ENCODE results near the gene NES.
A peak's percentile ranks its signal among the peaks of the same experiment; 100 is the strongest.

NES gene

GRCh38 chr1:156680056-156680455 is 2.8 kb upstream of the NES start:
- FAIRE-seq (no peak), DNase-seq (ENCODE audit: low spot score) (no peak)

- DNase-seq (ENCODE audit: low spot score) (peak; percentile 71), FAIRE-seq (peak; percentile 35)
Measured at GRCh38 chr1:156677616-156678596, 699 bp upstream of the NES start.

- no peak for DNase-seq (ENCODE audit: low spot score)
- no peak for FAIRE-seq
Measured at GRCh38 chr1:156676114-156676819, 940 bp downstream of the NES start.

GRCh38 chr1:156675210-156676113 is 1.7 kb downstream of the NES start:
- DNase-seq (ENCODE audit: low spot score) (no peak), FAIRE-seq (no peak)

- DNase-seq (ENCODE audit: low spot score) (no peak), FAIRE-seq (no peak)
Measured at GRCh38 chr1:156673387-156674121, 3.7 kb downstream of the NES start.

- no peak for DNase-seq (ENCODE audit: low spot score)
- FAIRE-seq: no peak
Measured at GRCh38 chr1:156671804-156672203, 5.4 kb downstream of the NES start.

- DNase-seq (ENCODE audit: low spot score): no peak
- no peak for FAIRE-seq
Measured at GRCh38 chr1:156670791-156671190, 6.4 kb downstream of the NES start.

- FAIRE-seq (no peak), DNase-seq (ENCODE audit: low spot score) (no peak)
Measured at GRCh38 chr1:156670359-156670758, 6.8 kb downstream of the NES start.

GRCh38 chr1:156669794-156670193 is 7.4 kb downstream of the NES start:
- no peak for DNase-seq (ENCODE audit: low spot score)
- FAIRE-seq: no peak

- DNase-seq (ENCODE audit: low spot score) (no peak), FAIRE-seq (no peak)
Measured at GRCh38 chr1:156668801-156669637, 8.2 kb downstream of the NES start.

GRCh38 chr1:156667968-156668709 is 9.1 kb downstream of the NES start:
- DNase-seq (ENCODE audit: low spot score) (no peak), FAIRE-seq (no peak)

GRCh38 chr1:156667610-156667967 is 9.6 kb downstream of the NES start:
- DNase-seq (ENCODE audit: low spot score) (no peak), FAIRE-seq (no peak)

- DNase-seq (ENCODE audit: low spot score) (no peak), FAIRE-seq (no peak)
Measured at GRCh38 chr1:156666862-156667609, 10.2 kb downstream of the NES start.

- DNase-seq (ENCODE audit: low spot score) (no peak), FAIRE-seq (no peak)
Measured at GRCh38 chr1:156665539-156665938, 11.7 kb downstream of the NES start.

GRCh38 chr1:156664767-156665411 is 12.3 kb downstream of the NES start:
- DNase-seq (ENCODE audit: low spot score) (peak; percentile 41), FAIRE-seq (no peak)

- DNase-seq (ENCODE audit: low spot score) (peak; percentile 57), FAIRE-seq (no peak)
Measured at GRCh38 chr1:156664046-156664766, 13.0 kb downstream of the NES start.

GRCh38 chr1:156663178-156663577 is 14.0 kb downstream of the NES start:
- FAIRE-seq: no peak
- peak; percentile 73 for DNase-seq (ENCODE audit: low spot score)

- FAIRE-seq (no peak), DNase-seq (ENCODE audit: low spot score) (no peak)
Measured at GRCh38 chr1:156662800-156663055, 14.5 kb downstream of the NES start.
